Stimulated activated CD8-positive, alpha-beta memory T cell treated with anti-CD3 and anti-CD28 coated beads, Interleukin-7, amount 100 ng/mL, for 24 hours (primary cell): ENCODE data around the gene CRHR2.

Experiments
- DNase-seq: peaks from one replicate; pipeline ENCODE4 v3.0.0-alpha.2; 2020; ENCODE audit warnings: low read depth

CRHR2 gene

GRCh38 chr7:30618080-30618676 lies 64.1 kb downstream of the CRHR2 start:
- no peak for DNase-seq

- no peak for DNase-seq
These were observed 64.9 kb downstream of the CRHR2 start for GRCh38 chr7:30617359-30617758.

GRCh38 chr7:30616318-30616717 lies 65.9 kb downstream of the CRHR2 start:
- no peak for DNase-seq

- DNase-seq = no peak
These were observed 68.6 kb downstream of the CRHR2 start for GRCh38 chr7:30613366-30614325.

- DNase-seq = no peak
These were observed 69.5 kb downstream of the CRHR2 start for GRCh38 chr7:30612658-30613265.

GRCh38 chr7:30605832-30606231 lies 76.4 kb downstream of the CRHR2 start:
- DNase-seq = no peak

GRCh38 chr7:30604901-30605300 lies 77.4 kb downstream of the CRHR2 start:
- no peak for DNase-seq
